T-helper 9 cell (primary cell): ENCODE measurements around the gene SIGLEC10.

ENCODE experiments used
- DNase-seq: peaks from one replicate; pipeline ENCODE4 v3.0.0-alpha.2; 2020

SIGLEC10 gene

DNA sequence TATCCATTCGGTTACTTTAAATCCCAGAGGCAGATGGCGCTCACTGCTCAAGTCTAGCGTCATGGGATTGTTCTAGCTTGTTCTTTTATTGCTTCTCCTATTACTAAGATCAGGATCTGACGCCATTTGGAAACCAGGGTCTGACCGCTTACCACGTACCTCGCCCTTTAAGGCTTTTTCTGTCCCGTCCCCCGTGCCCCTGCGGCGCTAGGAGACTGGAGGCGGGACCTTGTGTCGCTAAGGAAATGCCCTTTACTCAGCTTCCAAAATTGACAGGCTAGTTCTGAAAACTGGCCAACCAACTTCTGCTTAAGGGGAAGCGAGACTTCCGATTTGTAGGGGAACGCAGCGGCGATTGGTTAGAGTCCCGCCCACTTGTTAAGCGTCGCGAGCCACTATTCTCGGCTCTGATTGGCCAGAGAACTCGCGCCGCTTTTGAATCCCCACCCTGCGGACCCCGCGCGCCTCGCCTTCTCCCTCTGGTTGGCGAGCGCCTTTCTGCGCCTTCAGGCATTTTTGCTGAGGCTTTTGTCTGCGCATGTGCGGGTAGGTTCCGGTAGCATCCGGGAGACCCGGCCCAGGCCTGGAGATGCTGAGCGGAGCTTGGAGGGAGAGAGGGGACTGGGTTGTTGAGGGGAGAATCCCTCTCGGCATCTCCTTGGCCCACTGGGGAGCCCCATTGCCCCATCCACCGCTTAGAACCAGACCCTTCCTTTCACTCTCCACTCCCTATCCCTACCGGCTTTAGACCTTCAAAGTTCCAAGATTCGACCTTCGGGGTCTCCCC, 23.2 kb downstream of the SIGLEC10 start:
- DNase-seq, result peak; percentile 74

DNA sequence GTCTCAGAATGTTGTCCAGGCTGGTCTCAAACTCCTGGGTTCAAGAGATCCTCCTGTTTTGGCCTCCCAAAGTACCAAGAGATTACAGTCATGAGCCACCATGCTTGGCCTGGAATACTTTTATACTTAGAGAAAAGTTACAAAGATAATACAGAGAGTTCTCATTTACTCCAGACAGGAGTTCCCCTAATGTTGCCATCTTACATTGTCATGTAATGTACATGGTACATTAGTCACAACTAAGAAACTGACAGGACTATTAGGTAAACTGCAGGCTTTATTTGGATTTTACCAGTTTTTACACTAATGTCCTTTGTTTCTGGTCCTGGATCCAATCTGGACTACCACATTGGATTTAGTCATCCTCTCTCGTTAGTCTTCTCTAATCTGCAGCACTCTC, 24.7 kb downstream of the SIGLEC10 start:
- DNase-seq, result no peak

DNA sequence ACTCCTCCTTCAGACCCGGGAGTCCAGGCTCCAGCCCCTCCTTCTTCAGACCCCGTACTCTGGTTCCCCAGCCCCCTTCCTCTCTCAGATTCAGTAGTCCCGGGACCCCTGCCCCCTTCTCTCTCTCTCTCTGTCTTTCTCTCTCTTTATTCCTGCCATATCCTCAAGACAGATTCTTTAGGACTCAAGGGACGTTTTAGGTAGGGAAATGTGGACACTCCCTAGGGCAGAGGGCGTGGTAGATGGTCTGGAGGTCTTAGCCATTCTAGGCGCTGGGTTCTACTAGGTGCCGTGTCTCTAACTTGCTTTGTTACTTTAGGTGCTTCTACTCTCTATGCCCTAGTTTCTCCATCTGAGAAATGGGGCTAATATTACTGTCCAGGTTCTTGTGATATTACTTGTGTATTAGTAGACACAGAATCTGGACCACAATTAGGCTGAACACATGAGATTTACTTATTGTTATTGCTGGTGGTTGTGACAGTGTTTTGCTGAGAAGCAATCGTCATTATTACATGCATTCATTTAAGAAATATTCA, 26.3 kb downstream of the SIGLEC10 start:
- DNase-seq, result no peak

DNA sequence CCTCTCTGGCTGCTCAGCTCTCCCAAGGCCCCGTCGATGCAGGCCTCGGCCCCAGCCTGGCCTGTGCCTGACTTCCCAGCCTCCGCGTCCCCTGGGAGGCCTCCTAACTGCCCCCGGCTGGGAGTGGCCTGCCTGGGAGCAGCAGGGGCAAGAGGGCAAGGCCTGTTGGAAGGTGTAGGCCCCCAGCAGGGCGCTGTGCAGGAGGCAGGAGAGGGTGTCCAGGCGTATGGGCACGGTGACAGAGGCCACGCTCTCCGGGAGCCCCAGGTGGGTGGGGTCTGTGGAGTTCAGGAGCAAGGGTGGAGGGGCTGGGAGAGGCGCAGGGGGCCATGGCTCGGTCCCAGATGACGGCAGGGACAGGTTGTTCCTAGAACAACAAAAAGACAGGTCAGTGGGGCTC, 28.3 kb downstream of the SIGLEC10 start:
- DNase-seq, result no peak

DNA sequence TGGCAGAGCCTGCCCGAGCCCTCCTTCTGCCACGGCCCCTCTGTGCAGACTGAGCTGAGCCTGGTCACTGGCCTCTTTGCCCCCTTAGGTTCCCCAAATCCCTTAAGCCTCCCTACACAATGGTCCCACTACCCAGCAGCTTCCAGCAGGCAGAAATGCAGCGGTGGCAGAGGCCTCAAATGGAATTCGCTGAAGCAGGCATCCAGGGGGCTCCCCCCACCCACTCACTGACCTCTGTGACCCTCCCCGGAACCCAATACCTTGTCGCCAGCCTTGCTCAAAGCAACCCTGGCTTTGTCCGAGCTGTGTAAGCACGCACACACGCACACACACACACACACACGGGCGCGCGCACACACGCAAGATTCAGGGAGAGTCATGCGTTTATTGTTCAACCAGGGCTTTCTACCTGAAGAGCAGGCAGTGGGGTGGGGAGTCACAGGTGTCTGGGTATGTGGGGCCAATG, 29.5 kb downstream of the SIGLEC10 start, which contains the start of gene LIM2:
TSS of gene LIM2 (minus strand) at position 51 of the 466 bp plus-strand sequence. CDS start 531 bp downstream, outside the sequence.
- DNase-seq, result no peak

DNA sequence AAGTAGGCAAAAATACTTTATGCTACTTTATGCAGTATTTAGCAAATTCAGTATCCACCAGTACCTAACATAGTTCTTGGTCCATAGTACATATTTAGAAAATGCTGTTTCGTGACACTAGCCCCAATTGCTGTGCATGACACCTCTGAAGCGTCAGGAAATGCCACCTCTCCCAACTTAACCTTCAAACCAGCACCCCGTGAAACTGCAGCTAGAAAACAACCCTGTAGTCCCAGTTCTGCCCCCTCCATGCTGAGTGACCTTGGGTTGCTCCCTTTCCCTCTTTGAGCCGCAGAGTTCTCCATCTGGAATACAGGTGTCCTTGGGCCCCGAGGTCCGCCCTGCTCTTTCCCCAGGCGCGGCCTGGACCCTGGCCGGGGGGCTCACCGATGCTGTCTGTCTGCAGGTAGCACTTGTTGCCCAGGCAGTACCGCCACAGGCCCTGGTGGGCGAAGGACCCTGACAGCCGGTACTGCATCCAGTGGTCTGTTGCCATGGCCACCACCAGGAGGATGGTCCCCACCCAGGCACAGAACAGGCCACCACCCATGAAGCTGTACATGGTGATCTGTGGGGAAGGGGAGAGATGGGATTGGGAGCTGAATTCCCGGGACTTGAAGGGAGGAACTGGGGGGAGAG, 30.4 kb downstream of the SIGLEC10 start:
- DNase-seq, result no peak

DNA sequence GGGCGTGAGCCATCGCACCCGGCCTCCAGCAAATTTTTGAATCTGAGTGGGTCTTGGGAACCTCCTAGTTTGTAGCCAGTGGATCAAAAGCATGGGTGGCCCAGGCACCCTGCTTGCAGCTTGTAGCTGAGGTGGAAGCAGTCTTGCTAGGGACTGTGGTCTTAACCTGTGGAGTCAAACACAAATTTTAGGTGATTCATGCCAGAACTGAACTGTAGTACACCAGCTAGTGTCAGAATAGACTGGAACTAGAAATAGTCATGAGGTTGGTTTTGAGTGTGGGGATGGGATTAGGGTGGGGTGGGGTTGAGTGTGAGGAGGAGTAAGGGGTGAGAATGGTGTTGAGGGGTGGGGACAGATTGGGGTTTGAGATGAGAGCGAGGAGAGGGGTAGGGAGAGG, 35.4 kb downstream of the SIGLEC10 start:
- DNase-seq, result no peak

DNA sequence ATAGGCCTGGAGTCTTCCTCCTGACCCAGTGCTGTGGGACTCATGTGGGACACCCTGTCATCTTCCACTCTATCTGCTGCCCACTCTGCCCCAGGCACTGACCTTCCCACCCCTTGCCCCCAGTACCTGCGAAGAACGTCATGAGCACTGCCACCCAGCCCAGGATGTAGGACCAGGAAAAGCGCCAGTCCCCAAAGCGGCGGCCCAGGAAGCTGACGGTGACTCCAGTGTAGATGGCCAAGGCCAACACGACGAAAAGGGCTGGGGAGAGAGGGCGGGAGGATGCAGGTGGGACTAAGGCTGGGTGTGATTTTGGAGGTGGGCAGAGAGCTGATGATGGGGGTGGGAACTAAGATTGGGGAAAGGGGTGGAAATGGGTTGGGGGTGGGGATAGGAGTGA, 37.1 kb downstream of the SIGLEC10 start:
- DNase-seq, result no peak

DNA sequence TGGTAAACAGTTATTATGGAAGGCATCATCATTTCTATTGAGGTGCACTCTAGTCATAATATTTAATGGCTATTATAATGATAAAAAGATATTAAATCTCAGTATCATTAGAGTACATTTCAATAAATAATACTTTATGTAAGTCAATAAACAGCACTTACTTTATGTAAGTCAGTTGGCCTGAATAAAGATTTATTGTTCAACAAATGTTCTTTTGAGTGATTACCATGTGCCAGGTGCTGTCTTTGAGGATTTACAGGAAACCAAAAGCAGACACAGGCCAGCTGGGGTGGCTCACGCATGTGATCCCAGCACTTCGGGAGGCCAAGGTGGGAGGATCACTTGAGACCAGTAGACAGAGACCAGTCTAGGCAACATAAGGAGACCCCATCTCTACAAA, 40.0 kb downstream of the SIGLEC10 start:
- DNase-seq, result no peak

DNA sequence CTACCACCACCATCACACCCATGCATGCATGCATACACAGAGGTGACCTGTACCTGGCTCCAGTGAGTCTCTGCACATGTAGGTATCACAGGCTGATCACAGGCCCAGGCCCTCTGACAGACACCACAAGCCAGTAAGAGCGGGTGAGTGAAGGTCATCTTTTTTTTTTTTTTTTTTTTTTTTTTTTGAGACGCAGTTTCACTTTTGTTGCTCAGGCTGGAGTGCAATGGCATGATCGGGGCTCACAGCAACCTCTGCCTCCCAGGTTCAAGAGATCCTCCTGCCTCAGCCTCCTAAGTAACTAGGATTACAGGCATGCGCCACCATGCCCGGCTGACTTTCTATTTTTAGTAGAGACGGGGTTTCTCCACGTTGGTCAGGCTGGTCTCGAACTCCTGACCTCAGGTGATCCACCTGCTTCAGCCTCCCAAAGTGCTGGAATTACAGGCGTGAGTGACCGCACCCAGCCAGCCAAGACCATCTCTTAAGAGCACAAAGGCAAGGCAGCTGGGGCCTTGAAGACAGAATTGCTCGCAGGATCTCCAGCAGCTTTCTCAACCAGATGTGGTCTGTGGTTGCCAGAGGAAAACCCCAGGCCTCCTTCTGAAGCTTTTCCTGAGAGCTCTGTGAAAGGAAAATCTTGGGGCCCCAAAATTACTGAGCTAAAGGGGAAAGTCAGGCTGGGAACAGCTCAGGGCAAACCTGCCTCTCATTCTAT, 41.8 kb downstream of the SIGLEC10 start:
- no peak for DNase-seq

DNA sequence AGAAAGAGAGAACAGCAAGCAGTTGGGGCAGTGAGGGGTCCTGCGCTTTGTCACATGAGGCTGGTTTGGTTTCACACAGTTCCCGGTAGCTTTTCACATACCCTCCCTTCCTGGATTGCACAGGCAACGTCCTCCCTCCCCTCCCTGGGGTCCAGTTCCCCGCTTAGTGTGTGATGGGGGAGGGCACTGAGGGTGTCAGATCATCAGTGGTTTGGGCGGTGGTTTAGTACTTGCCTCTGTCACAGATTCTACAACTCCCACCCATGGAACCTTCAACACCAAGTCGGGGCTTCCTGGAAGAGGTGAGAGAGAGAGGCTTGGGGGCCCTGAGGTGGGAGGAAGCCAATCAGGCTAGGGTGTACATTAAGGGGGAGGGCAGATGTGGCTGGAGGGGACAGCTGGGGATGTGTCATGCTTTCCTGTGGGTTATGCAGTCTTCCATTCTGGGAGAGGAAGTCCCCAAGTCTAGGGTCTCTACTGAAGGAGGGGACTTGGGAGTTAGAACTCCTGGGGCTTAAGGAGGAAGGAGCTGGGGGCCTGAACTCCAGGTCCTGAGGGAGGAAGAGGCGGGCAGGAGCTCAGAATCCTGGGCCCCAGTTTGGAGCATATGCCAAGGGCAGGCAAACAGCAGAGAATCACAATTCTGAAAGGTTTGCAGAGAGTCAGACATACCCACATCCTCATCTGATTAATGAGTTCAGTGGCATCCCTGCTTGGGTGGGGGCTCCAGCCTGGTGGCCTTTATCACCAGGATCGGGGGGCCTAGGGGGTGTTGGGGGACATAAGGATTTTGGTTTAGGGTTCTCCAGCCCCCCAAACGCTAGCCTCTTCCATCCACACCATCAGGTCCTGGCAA, 44.6 kb downstream of the SIGLEC10 start, which contains the start of gene NKG7:
TSS of gene NKG7 (minus strand) at position 6 of the 856 bp plus-strand sequence. CDS start 119 bp downstream, outside the sequence.
- DNase-seq, result peak; percentile 32

DNA sequence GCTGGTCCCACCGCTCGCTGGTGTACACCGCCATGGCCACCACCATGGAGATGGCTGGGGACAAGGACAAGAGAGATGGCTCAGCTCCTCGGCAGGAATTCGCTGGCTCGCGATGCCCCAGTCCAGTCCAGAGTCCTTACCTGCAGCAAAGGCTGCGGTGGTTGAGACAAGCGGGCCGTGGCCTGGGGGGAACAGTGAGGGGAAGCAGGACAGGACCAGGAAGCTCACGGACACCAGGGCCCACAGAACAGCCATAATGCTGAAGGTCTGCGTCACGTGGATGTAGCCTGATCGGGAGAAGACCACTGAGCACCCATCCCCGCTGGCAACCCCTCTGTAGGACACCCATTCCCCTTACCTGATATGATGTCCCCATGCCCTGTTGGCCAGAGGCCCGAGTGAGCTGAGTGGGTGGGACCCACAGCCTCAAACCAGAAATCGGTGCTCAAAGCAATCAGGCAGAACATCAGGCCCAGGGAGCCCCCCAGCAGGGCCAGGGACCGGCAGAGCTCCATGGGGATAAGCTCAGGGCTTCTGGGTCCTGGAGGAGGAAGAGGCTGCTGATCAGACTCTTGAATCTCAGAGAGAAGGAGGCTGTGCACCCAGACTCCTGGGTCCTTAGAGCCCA, 45.3 kb downstream of the SIGLEC10 start:
- no peak for DNase-seq

DNA sequence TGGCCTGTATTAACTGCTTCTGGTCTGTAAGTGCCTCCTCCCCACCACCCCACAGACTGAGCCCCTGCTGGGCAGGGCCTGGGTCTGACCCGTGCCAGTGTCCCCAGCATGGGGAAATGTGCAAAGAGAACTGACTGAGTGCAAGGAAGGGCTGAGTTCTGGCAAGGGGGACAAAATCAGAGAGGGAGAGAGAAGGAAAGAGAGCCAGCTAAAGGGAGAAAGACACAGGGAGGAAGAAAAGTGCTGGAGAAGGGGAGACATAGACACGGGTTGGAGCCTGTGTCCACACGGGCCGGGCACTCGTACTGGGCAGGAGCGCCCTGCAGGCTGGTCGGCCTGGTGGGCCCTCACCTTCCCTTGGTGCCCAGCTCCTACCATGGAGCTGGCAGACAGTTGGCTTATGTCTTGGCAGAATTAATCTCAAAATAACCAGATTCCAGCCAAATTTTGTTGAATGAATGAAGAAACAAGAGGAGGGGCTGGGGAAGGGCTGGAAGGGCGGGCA, 46.2 kb downstream of the SIGLEC10 start:
- no peak for DNase-seq

DNA sequence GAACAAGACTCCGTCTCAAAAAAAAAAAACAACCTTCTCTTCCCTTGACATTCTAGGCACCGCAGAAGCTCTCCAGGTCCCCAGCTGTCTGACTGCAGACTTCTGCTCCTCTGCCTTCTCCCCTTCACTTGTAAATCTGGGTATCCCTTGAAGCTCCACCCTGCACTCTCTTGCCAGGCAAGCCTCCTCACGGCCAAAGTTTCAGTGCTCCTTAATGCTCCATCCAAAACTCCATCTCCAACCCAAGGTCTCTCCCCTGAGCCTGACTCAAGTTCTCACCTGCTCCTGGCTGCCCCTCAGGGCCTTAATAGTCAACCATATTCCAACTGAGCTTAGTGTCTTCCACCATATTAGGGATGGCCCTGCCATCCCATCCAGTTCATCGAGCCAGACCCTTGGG, 47.2 kb downstream of the SIGLEC10 start:
- DNase-seq, result no peak

DNA sequence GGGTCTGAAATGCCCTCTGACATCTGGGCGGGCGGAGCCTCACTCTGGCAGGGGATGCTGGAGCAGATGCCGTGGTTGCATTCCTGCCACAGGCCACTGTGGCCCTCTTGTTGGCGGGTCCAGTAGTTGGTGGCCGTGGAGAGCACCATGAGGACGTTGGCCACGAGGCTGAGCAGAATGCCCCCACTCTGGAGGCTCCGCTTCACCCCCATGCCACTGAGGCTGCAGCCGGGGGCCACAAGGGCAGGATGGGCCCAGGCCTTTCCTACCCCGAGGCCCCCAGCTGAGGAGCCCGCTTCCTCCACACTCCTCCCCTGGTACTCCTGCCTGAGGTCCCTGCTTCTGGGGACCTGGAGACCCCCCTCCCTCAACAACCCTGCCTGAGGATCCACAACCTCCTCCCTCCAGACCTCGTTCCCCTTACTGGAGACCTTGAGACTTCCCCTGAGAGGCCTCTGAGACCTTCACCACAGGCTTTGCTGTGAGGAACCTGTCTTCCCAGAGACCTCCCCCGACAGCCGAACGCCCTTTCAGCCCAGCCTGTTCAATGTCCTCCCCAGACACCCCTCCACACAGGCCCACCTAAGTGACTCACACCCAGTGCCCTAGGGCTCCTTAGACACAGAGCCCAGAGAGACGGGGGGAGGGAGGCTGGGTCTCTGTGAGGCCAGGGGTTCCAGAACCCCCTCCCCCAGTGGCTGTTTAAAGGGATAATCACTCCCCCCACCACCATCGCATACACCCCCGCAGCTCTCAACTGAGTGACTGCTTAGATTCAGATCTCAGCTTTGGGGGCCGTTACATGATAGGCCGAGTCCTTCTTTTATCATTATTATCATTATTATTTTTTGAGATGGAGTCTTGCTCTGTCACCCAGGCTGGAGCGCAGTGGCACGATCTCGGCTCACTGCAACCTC, 48.8 kb downstream of the SIGLEC10 start, which contains the start of gene CLDND2:
TSS of gene CLDND2 (minus strand) at position 638 of the 917 bp plus-strand sequence. CDS start at position 212, 426 bp downstream.
- DNase-seq, result no peak

DNA sequence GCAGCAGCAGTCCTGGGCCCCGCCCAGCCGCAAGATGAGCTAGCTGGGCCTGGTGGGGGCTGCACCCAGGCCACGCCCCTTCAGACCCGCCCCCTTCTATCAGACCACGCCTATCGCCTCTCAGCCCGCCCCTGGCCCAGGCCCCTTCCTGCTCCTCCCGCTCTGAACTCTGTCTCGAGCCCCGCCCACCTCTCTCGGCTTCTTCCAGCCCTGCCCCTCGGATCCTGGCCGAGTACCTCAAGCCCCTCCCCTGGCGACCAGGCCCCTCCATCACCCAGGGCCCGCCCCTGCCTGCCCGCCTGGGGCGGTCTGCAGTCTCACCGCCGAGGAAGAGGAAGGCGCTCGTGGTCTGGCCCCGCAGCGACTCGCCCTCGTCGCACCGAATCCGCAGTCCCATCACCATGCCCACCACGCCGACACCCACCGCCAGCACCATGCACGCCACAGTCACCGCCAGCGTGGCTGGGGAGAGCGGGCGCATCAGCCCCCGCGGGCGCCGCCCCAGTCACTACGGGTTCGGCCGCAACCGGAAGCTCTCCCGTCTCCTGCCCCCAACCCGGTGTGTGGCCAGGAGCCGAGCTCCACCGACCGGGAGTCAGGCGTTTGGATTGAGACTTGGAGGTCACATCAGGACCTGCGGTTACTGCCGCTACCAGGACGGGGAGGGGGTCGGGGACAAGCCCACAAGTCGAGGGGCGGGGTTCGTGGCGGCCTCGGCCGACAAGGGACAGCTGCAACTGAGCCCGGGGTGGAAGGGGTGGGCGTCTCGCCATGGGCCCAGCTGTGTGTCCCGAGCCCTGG, 49.7 kb downstream of the SIGLEC10 start:
- DNase-seq, result peak; percentile 91

DNA sequence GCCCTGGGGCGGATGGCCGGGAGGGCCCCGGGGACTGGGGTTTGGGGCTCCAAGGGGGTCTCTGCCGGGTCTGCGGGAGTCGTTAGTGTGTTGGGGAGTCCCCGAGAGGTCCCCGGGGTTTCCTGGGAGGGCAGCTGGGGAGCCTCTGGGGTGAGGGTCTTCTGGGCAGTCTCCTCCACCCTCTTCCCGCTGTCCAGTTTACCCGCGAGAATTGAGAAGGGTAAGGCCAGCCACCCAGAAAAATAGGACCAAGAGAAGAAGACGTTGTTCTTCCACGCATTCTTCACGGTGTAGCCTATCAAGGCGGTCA, 50.2 kb downstream of the SIGLEC10 start:
- DNase-seq, result no peak

DNA sequence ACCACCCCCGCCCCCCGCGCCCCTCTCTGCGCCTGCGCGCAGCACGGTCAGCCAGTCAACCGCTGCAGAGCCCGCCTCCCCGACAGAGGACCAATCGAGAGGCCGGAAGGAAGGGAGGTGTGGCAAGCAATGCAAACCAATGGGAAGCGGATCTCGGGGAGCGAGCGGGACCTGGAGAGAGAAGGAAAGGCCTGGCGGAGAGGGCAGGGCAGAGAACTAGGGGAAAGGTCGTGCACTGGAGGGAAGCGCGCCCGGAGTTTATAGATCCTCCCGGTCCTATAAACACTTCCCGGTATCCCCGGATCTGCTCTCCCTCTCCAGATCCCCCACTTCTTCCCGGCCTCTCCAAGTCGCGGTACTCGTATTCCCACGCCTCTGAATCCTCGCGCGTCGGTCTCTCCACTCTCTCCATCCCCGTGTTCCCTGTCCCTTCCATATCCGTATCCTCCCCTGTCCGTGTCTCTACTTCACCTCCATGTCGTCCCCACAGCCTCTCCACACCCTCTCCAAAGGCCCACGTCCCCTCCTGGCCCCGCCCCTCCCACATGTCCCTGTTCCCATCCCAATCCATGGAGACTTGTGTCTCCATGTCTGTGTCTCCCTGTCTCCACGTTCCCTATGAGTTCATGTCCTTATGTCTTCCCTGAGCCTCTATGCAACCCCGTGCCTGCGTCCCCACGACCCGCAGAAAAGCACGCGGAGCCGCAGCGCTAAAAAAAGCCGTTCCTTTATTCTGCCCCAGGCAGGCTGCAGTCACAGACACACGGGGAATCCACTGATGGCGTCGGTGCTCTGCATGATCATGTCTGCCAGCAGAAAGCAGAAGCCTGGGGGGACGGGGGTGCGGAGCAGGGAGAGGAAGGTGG, 50.8 kb downstream of the SIGLEC10 start:
- DNase-seq, result peak; percentile 83
